ENCODE data around the gene ZDHHC17. TPM values are rescaled to one million over a fixed set of nuclear protein-coding genes. Genes with fewer than 3 reads are reported as not detected.

The ZDHHC17 gene
- total and polyA plus RNA-seq, 4 donors, result 3.4 to 91.2 (median 15.2) TPM

DNA sequence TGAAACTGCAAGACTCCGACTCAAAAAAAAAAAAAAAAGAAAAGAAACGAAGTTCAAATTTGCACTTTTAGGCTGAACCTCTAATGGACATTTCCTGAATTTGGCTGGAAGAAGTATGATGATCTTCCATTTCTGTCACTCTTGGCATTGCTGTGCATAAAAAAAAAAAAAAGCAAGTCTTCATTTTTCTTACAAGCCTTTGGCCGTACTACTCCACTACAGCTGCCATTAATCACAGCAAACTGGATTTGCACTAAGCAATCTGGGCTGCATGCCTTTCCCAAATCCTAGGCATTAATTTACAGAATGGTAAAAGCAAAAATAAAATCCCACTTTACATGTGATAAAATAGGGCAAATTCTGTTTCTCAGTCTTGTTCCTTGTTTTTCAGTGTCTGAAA is 107.8 kb downstream of the ZDHHC17 start:
- TF ChIP-seq, protein P1, sequence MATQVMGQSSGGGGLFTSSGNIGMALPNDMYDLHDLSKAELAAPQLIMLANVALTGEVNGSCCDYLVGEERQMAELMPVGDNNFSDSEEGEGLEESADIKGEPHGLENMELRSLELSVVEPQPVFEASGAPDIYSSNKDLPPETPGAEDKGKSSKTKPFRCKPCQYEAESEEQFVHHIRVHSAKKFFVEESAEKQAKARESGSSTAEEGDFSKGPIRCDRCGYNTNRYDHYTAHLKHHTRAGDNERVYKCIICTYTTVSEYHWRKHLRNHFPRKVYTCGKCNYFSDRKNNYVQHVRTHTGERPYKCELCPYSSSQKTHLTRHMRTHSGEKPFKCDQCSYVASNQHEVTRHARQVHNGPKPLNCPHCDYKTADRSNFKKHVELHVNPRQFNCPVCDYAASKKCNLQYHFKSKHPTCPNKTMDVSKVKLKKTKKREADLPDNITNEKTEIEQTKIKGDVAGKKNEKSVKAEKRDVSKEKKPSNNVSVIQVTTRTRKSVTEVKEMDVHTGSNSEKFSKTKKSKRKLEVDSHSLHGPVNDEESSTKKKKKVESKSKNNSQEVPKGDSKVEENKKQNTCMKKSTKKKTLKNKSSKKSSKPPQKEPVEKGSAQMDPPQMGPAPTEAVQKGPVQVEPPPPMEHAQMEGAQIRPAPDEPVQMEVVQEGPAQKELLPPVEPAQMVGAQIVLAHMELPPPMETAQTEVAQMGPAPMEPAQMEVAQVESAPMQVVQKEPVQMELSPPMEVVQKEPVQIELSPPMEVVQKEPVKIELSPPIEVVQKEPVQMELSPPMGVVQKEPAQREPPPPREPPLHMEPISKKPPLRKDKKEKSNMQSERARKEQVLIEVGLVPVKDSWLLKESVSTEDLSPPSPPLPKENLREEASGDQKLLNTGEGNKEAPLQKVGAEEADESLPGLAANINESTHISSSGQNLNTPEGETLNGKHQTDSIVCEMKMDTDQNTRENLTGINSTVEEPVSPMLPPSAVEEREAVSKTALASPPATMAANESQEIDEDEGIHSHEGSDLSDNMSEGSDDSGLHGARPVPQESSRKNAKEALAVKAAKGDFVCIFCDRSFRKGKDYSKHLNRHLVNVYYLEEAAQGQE (IDR thresholded peaks at IDR 0.05), result no peak
- TF ChIP-seq HNF4A (conservative IDR thresholded peaks at IDR 0.05), result no peak
- TF ChIP-seq RAD21 (IDR thresholded peaks at IDR 0.05), result no peak
- TF ChIP-seq, protein P2, sequence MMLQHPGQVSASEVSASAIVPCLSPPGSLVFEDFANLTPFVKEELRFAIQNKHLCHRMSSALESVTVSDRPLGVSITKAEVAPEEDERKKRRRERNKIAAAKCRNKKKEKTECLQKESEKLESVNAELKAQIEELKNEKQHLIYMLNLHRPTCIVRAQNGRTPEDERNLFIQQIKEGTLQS (IDR thresholded peaks at IDR 0.05), result no peak
- no peak for TF ChIP-seq JUND (IDR thresholded peaks at IDR 0.05)
- TF ChIP-seq YY1 (IDR thresholded peaks at IDR 0.05), result no peak
- TF ChIP-seq FOXA1 (IDR thresholded peaks at IDR 0.05), result no peak
- TF ChIP-seq GABPA (IDR thresholded peaks at IDR 0.05 in 1 of 2, conservative IDR thresholded peaks at IDR 0.05 in 1 of 2), result no peak
- no peak for TF ChIP-seq CTCF (IDR thresholded peaks at IDR 0.05; ENCODE audit: low read depth, low read length, missing input control)
- no peak for TF ChIP-seq FOXA2 (IDR thresholded peaks at IDR 0.05)
- no peak for TF ChIP-seq EGR1 (IDR thresholded peaks at IDR 0.05; ENCODE audit: low read depth in 2 of 2)
- no peak for TF ChIP-seq TAF1 (conservative IDR thresholded peaks at IDR 0.05)
- TF ChIP-seq, protein P3, sequence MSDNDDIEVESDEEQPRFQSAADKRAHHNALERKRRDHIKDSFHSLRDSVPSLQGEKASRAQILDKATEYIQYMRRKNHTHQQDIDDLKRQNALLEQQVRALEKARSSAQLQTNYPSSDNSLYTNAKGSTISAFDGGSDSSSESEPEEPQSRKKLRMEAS (IDR thresholded peaks at IDR 0.05), result no peak
- no peak for TF ChIP-seq RXRA (IDR thresholded peaks at IDR 0.05)
- TF ChIP-seq NR2F2 (IDR thresholded peaks at IDR 0.05), result no peak
- no peak for TF ChIP-seq HNF4G (IDR thresholded peaks at IDR 0.05)
- Histone ChIP-seq H3K9ac (ENCODE audit: low read depth in 1 of 2, low read length in 2 of 2) (no peak overlapping the region), H3K4me3 (ENCODE audit: low read depth in 1 of 3, low read length in 3 of 3) (no peak overlapping the region), H3K27me3 (ENCODE audit: control insufficient read depth in 4 of 4, insufficient read depth in 4 of 4, low read length in 3 of 4) (no peaks in the 10 kb centered on the region), H3K27ac (ENCODE audit: low read depth in 1 of 2, low read length in 2 of 2) (no peak overlapping the region), H3K36me3 (ENCODE audit: control insufficient read depth in 4 of 4, insufficient read depth in 3 of 4, low read depth in 1 of 4, low read length in 3 of 4) (no peaks in the 10 kb centered on the region), H3K9me3 (ENCODE audit: control insufficient read depth in 4 of 4, low read length in 3 of 4) (no peaks in the 10 kb centered on the region), H3K4me1 (ENCODE audit: control insufficient read depth in 4 of 4, insufficient read depth in 4 of 4, low read length in 3 of 4) (no peaks in the 10 kb centered on the region)
- no peak for DNase-seq (ENCODE audit: low spot score)
- WGBS, result 75% methylated on average over 3 of the region's 3 CpGs

GRCh38 chr12:76872415-76872814 is 108.5 kb downstream of the ZDHHC17 start:
- TF ChIP-seq HNF4G (IDR thresholded peaks at IDR 0.05) (no peak), TAF1 (conservative IDR thresholded peaks at IDR 0.05) (no peak), RAD21 (IDR thresholded peaks at IDR 0.05) (no peak), RXRA (IDR thresholded peaks at IDR 0.05) (no peak), FOXA1 (IDR thresholded peaks at IDR 0.05) (no peak), SP1 (IDR thresholded peaks at IDR 0.05) (no peak), HNF4A (conservative IDR thresholded peaks at IDR 0.05) (no peak), JUND (IDR thresholded peaks at IDR 0.05) (no peak)
- TF ChIP-seq, protein P1 (IDR thresholded peaks at IDR 0.05), result no peak
- TF ChIP-seq, protein P3 (IDR thresholded peaks at IDR 0.05), result no peak
- TF ChIP-seq, protein P2 (IDR thresholded peaks at IDR 0.05), result no peak
- no peaks in the 10 kb centered on the region for H3K27me3 ChIP-seq (ENCODE audit: control insufficient read depth in 4 of 4, insufficient read depth in 4 of 4, low read length in 3 of 4)
- H3K9me3 ChIP-seq (ENCODE audit: control insufficient read depth in 4 of 4, low read length in 3 of 4), result no peaks in the 10 kb centered on the region
- WGBS, result 90% methylated on average over 5 of the region's 5 CpGs
- no peak overlapping the region for H3K4me3 ChIP-seq (ENCODE audit: low read depth in 1 of 3, low read length in 3 of 3)
- H3K36me3 ChIP-seq (ENCODE audit: control insufficient read depth in 4 of 4, insufficient read depth in 3 of 4, low read depth in 1 of 4, low read length in 3 of 4), result no peaks in the 10 kb centered on the region
- no peak for DNase-seq (ENCODE audit: low spot score)
- H3K4me1 ChIP-seq (ENCODE audit: control insufficient read depth in 4 of 4, insufficient read depth in 4 of 4, low read length in 3 of 4), result peaks cover 0 to 2% (median 0%) of the 10 kb centered on the region in 4 donors
- H3K9ac ChIP-seq (ENCODE audit: low read depth in 1 of 2, low read length in 2 of 2), result no peak overlapping the region
- no peak overlapping the region for H3K27ac ChIP-seq (ENCODE audit: low read depth in 1 of 2, low read length in 2 of 2)

Data from liver (tissue), 9 donors.